ENCODE measurements around the gene TEAD1. TPM values are rescaled to one million over a fixed set of nuclear protein-coding genes. Genes with fewer than 3 reads are reported as not detected.

The TEAD1 gene
- polyA plus RNA-seq, 1 donor (not counting 4 experiments of a cell fraction or from before 2014, with no cell fraction given), result 32.7 TPM

DNA sequence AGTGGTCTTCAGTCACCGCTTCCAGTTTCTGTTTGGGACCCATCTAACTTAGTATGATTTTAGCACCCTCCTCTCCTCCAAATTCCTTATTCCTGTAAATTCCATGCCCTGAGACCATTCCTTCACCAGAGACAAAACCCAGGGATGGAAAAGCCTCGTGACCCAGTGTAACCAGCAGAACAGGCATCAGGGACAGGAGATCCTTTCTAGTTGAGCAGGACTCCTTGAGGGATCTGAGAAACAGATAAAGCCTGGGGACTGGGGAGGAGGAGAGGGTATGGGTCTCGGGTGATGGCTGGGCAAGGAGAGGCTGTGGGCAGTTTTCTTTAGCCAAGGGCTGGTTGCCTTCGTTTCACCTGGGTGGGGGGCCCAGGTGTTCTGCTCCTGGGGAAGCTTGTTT, 40.9 kb downstream of the TEAD1 start:
- Histone ChIP-seq H3K9me3 (ENCODE audit: control insufficient read depth, low read depth, low read length) (no peaks in the 10 kb centered on the region), H3K4me1 (ENCODE audit: control insufficient read depth, extremely low read depth, insufficient read depth, low read length) (peaks cover 6% of the 10 kb centered on the region), H3K27ac (ENCODE audit: control insufficient read depth, insufficient read depth, low read length) (no peak overlapping the region), H3K79me2 (ENCODE audit: control insufficient read depth, insufficient read depth, low read length) (peaks cover 97% of the 10 kb centered on the region), H3K9me1 (ENCODE audit: control insufficient read depth, extremely low read depth, insufficient read depth, low read length) (peaks cover 4% of the 10 kb centered on the region), H3K36me3 (ENCODE audit: control insufficient read depth in 2 of 2, extremely low read depth in 1 of 2, insufficient read depth in 2 of 2, low read length in 2 of 2) (peaks cover 0 to 5% of the 10 kb centered on the region in 2 experiments), H3K4me2 (ENCODE audit: control insufficient read depth, extremely low read depth, insufficient read depth, low read depth, low read length) (no peak overlapping the region), H4K20me1 (ENCODE audit: control insufficient read depth, extremely low read depth, insufficient read depth, low read length) (peaks cover 18% of the 10 kb centered on the region), H3K4me3 (ENCODE audit: control insufficient read depth in 2 of 3, extremely low read depth in 1 of 3, insufficient read depth in 2 of 3, low read depth in 1 of 3, low read length in 3 of 3) (no peak overlapping the region), H2AFZ (ENCODE audit: control insufficient read depth, low read length) (no peak overlapping the region), H3K9ac (ENCODE audit: control insufficient read depth, extremely low read depth, insufficient read depth, low read length) (no peak overlapping the region), H3K27me3 (ENCODE audit: control insufficient read depth, extremely low read depth, insufficient read depth, low read length) (no peaks in the 10 kb centered on the region)
- no peak for TF ChIP-seq EZH2 (IDR thresholded peaks at IDR 0.05; ENCODE audit: low read length)
- TF ChIP-seq, protein P1, sequence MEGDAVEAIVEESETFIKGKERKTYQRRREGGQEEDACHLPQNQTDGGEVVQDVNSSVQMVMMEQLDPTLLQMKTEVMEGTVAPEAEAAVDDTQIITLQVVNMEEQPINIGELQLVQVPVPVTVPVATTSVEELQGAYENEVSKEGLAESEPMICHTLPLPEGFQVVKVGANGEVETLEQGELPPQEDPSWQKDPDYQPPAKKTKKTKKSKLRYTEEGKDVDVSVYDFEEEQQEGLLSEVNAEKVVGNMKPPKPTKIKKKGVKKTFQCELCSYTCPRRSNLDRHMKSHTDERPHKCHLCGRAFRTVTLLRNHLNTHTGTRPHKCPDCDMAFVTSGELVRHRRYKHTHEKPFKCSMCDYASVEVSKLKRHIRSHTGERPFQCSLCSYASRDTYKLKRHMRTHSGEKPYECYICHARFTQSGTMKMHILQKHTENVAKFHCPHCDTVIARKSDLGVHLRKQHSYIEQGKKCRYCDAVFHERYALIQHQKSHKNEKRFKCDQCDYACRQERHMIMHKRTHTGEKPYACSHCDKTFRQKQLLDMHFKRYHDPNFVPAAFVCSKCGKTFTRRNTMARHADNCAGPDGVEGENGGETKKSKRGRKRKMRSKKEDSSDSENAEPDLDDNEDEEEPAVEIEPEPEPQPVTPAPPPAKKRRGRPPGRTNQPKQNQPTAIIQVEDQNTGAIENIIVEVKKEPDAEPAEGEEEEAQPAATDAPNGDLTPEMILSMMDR (optimal IDR thresholded peaks at IDR 0.05 in 1 of 3, IDR thresholded peaks at IDR 0.05 in 1 of 3, conservative IDR thresholded peaks at IDR 0.05 in 1 of 3; ENCODE audit: extremely low read depth in 1 of 3, insufficient read depth in 2 of 3, low read length in 3 of 3), result no peak
- dilution Hi-C loops (cut with MboI; ENCODE audit: extremely low pct_ligation_motif_present, low sequenced_read_pairs), result no loop called here
- DNase-seq (ENCODE audit: low read depth, low spot score) (no peak), FAIRE-seq (no peak)

- dilution Hi-C loops (cut with MboI; ENCODE audit: extremely low pct_ligation_motif_present, low sequenced_read_pairs), result no loop called here
- peaks cover 18% of the 10 kb centered on the region for H4K20me1 ChIP-seq (ENCODE audit: control insufficient read depth, extremely low read depth, insufficient read depth, low read length)
- no peak for FAIRE-seq
- no peak overlapping the region for H3K4me2 ChIP-seq (ENCODE audit: control insufficient read depth, extremely low read depth, insufficient read depth, low read depth, low read length)
- TF ChIP-seq, protein P1 (optimal IDR thresholded peaks at IDR 0.05 in 1 of 3, IDR thresholded peaks at IDR 0.05 in 1 of 3, conservative IDR thresholded peaks at IDR 0.05 in 1 of 3; ENCODE audit: extremely low read depth in 1 of 3, insufficient read depth in 2 of 3, low read length in 3 of 3), result no peak
- H3K9me3 ChIP-seq (ENCODE audit: control insufficient read depth, low read depth, low read length), result no peaks in the 10 kb centered on the region
- peaks cover 97% of the 10 kb centered on the region for H3K79me2 ChIP-seq (ENCODE audit: control insufficient read depth, insufficient read depth, low read length)
- H3K27ac ChIP-seq (ENCODE audit: control insufficient read depth, insufficient read depth, low read length), result no peak overlapping the region
- H3K9me1 ChIP-seq (ENCODE audit: control insufficient read depth, extremely low read depth, insufficient read depth, low read length), result peaks cover 4% of the 10 kb centered on the region
- no peak overlapping the region for H2AFZ ChIP-seq (ENCODE audit: control insufficient read depth, low read length)
- peaks cover 10% of the 10 kb centered on the region for H3K4me1 ChIP-seq (ENCODE audit: control insufficient read depth, extremely low read depth, insufficient read depth, low read length)
- H3K27me3 ChIP-seq (ENCODE audit: control insufficient read depth, extremely low read depth, insufficient read depth, low read length), result no peaks in the 10 kb centered on the region
- DNase-seq (ENCODE audit: low read depth, low spot score), result no peak
- H3K36me3 ChIP-seq (ENCODE audit: control insufficient read depth in 2 of 2, extremely low read depth in 1 of 2, insufficient read depth in 2 of 2, low read length in 2 of 2), result peaks cover 0 to 5% of the 10 kb centered on the region in 2 experiments
- H3K4me3 ChIP-seq (ENCODE audit: control insufficient read depth in 2 of 3, extremely low read depth in 1 of 3, insufficient read depth in 2 of 3, low read depth in 1 of 3, low read length in 3 of 3), result no peak overlapping the region
- H3K9ac ChIP-seq (ENCODE audit: control insufficient read depth, extremely low read depth, insufficient read depth, low read length), result no peak overlapping the region
These were observed 41.7 kb downstream of the TEAD1 start for GRCh38 chr11:12715941-12716340.
